ENCODE data around the gene ZNRF1. TPM values are rescaled to one million over a fixed set of nuclear protein-coding genes. Genes with fewer than 3 reads are reported as not detected.

The ZNRF1 gene
- total RNA-seq, 3 donors from 2014 or later (not counting 1 experiment from before 2014, with no cell fraction given), result 2.4 to 5.1 (median 3.4) TPM

GRCh38 chr16:75086688-75087374, 88.0 kb downstream of the ZNRF1 start:
- Histone ChIP-seq H3K4me1 (ENCODE audit: control insufficient read depth, insufficient read depth, low read length) (peaks cover 3% of the 10 kb centered on the region), H3K27me3 (ENCODE audit: control insufficient read depth, insufficient read depth, low read length) (no peaks in the 10 kb centered on the region), H3K4me3 (ENCODE audit: low read length) (no peak overlapping the region), H3K9me3 (ENCODE audit: control insufficient read depth, insufficient read depth, low read length) (no peaks in the 10 kb centered on the region), H3K27ac (ENCODE audit: low read length) (no peak overlapping the region), H3K36me3 (ENCODE audit: control insufficient read depth, insufficient read depth, low read length) (no peaks in the 10 kb centered on the region)
- H3K27ac Mint-ChIP-seq, result no peak overlapping the region
- H3K36me3 Mint-ChIP-seq, result no peaks in the 10 kb centered on the region
- TF ChIP-seq CTCF (IDR thresholded peaks at IDR 0.05), result no peak
- no peaks in the 10 kb centered on the region for H3K4me1 Mint-ChIP-seq
- H3K9me3 Mint-ChIP-seq, result no peaks in the 10 kb centered on the region
- no peak for DNase-seq
- no peak overlapping the region for H3K4me3 Mint-ChIP-seq
- intact Hi-C loops (cut with micrococcal nuclease), result no loop called here
- ATAC-seq, result no peak
- 87% methylated on average over 10 of the region's 10 CpGs for WGBS (ENCODE audit: insufficient coverage)
- H3K27me3 Mint-ChIP-seq (ENCODE audit: low read depth in 2 of 2), result peaks cover 8 to 34% of the 10 kb centered on the region in 2 donors

GRCh38 chr16:75087375-75087979, 88.7 kb downstream of the ZNRF1 start:
- no peak overlapping the region for H3K27ac Mint-ChIP-seq

GRCh38 chr16:75088216-75088615, 89.4 kb downstream of the ZNRF1 start:
- peaks cover 3% of the 10 kb centered on the region for H3K4me1 ChIP-seq (ENCODE audit: control insufficient read depth, insufficient read depth, low read length)
- H3K36me3 ChIP-seq (ENCODE audit: control insufficient read depth, insufficient read depth, low read length), result no peaks in the 10 kb centered on the region
- Mint-ChIP-seq H3K27ac (no peak overlapping the region), H3K9me3 (no peaks in the 10 kb centered on the region), H3K4me1 (no peaks in the 10 kb centered on the region), H3K4me3 (no peak overlapping the region), H3K27me3 (ENCODE audit: low read depth in 2 of 2) (peaks cover 5 to 21% of the 10 kb centered on the region in 2 donors), H3K36me3 (no peaks in the 10 kb centered on the region)
- H3K27me3 ChIP-seq (ENCODE audit: control insufficient read depth, insufficient read depth, low read length), result no peaks in the 10 kb centered on the region
- H3K27ac ChIP-seq (ENCODE audit: low read length), result no peak overlapping the region
- intact Hi-C loops (cut with micrococcal nuclease), result no loop called here
- ATAC-seq (no peak), DNase-seq (no peak)
- no peaks in the 10 kb centered on the region for H3K9me3 ChIP-seq (ENCODE audit: control insufficient read depth, insufficient read depth, low read length)
- TF ChIP-seq CTCF (IDR thresholded peaks at IDR 0.05), result no peak
- WGBS (ENCODE audit: insufficient coverage), result 95% methylated on average over 3 of the region's 3 CpGs
- H3K4me3 ChIP-seq (ENCODE audit: low read length), result no peak overlapping the region

More at GRCh38 chr16:75087375-75087979, 88.7 kb downstream of the ZNRF1 start:
- Histone ChIP-seq H3K4me1 (ENCODE audit: control insufficient read depth, insufficient read depth, low read length) (peaks cover 3% of the 10 kb centered on the region), H3K9me3 (ENCODE audit: control insufficient read depth, insufficient read depth, low read length) (no peaks in the 10 kb centered on the region), H3K27ac (ENCODE audit: low read length) (no peak overlapping the region), H3K4me3 (ENCODE audit: low read length) (no peak overlapping the region), H3K27me3 (ENCODE audit: control insufficient read depth, insufficient read depth, low read length) (no peaks in the 10 kb centered on the region), H3K36me3 (ENCODE audit: control insufficient read depth, insufficient read depth, low read length) (no peaks in the 10 kb centered on the region)
- WGBS (ENCODE audit: insufficient coverage), result 63% methylated on average over 9 of the region's 10 CpGs
- Mint-ChIP-seq H3K4me1 (no peaks in the 10 kb centered on the region), H3K27me3 (ENCODE audit: low read depth in 2 of 2) (peaks cover 6 to 28% of the 10 kb centered on the region in 2 donors), H3K9me3 (no peaks in the 10 kb centered on the region), H3K4me3 (no peak overlapping the region), H3K36me3 (no peaks in the 10 kb centered on the region)
- ATAC-seq (no peak), DNase-seq (no peak)
- intact Hi-C loops (cut with micrococcal nuclease), result no loop called here
- TF ChIP-seq CTCF (IDR thresholded peaks at IDR 0.05), result no peak
